IMR-90 (cell line): ENCODE data around the gene IQCE. TPM values are rescaled to one million over a fixed set of nuclear protein-coding genes. Genes with fewer than 3 reads are reported as not detected.

Experiments
- ATAC-seq: fragments of 200-7000 bp; cut with Tn5 transposase; 2 replicates; pipeline ENCODE4 v1.9.1; 2020; ENCODE audit warnings: low read depth, mild to moderate bottlenecking, moderate library complexity
- BruUV-seq: library from RNA; stranded (reverse); fragments of 400-500 nt; replicated peaks from 2 replicates; lab custom pipeline; 2021; lab: Mats Ljungman, UMichigan
- CTCF ChIA-PET: fragments of 300-600 bp; formaldehyde crosslinking; extraction: SDS; loops from one replicate; lab custom pipeline; 2021; ENCODE audit warnings: antibody characterized with exemption; lab: Yijun Ruan, JAX
- POLR2A ChIA-PET: fragments of 300-600 bp; sonication (Branson Sonifier 250); formaldehyde crosslinking; loops from one replicate; lab custom pipeline; 2022; ENCODE audit warnings: antibody characterized with exemption; ENCODE audit not compliant: unreplicated experiment; lab: Charles Lee
- DNase-seq: peaks from one replicate; pipeline ENCODE4 v3.0.0; 2013
- H2AFZ ChIP-seq: replicated peaks from 2 replicates; pipeline ENCODE3; 2013; ENCODE audit warnings: low read length, mild to moderate bottlenecking; ENCODE audit not compliant: poor library complexity
- H2AK5ac ChIP-seq: 2 replicates; pipeline ENCODE4 v1.6.1; 2013; ENCODE audit warnings: low read depth, low read length, inconsistent platforms
- H2AK9ac ChIP-seq: replicated peaks from 2 replicates; pipeline ENCODE3; 2013; ENCODE audit warnings: mild to moderate bottlenecking, low read depth, low read length, moderate library complexity; ENCODE audit not compliant: poor library complexity
- H2BK120ac ChIP-seq: 2 replicates; pipeline ENCODE4 v1.6.1; 2013; ENCODE audit warnings: low read depth, low read length, inconsistent platforms
- H2BK15ac ChIP-seq: 3 replicates; pipeline ENCODE4 v1.6.1; 2013; ENCODE audit warnings: low read depth, low read length, inconsistent platforms
- H2BK20ac ChIP-seq: 2 replicates; pipeline ENCODE4 v1.6.1; 2013; ENCODE audit warnings: low read depth, mild to moderate bottlenecking, inconsistent platforms, low read length, moderate library complexity
- H2BK5ac ChIP-seq: 2 replicates; pipeline ENCODE4 v1.6.1; 2013; ENCODE audit warnings: mild to moderate bottlenecking, low read depth, low read length, inconsistent platforms; ENCODE audit not compliant: poor library complexity, severe bottlenecking
- H3K14ac ChIP-seq: replicated peaks from 2 replicates; pipeline ENCODE4 v1.6.1; 2013; ENCODE audit warnings: low read depth, low read length, inconsistent platforms
- H3K18ac ChIP-seq: 2 replicates; pipeline ENCODE4 v1.6.1; 2013; ENCODE audit warnings: low read depth, low read length, control low read depth
- H3K23ac ChIP-seq: 2 replicates; pipeline ENCODE4 v1.6.1; 2013; ENCODE audit warnings: low read depth, low read length, inconsistent platforms
- H3K27ac ChIP-seq: 2 replicates; pipeline ENCODE4 v1.5.1; 2013; ENCODE audit warnings: mild to moderate bottlenecking, control low read depth, low read length; ENCODE audit not compliant: insufficient read depth
- H3K27me3 ChIP-seq: 2 replicates; pipeline ENCODE4 v1.6.1; 2013; ENCODE audit warnings: low read length; ENCODE audit not compliant: control insufficient read depth, insufficient read depth
- H3K36me3 ChIP-seq: 2 replicates; pipeline ENCODE4 v1.6.1; 2013; ENCODE audit warnings: low read length, mixed read lengths; ENCODE audit not compliant: control insufficient read depth, insufficient read depth
- H3K4ac ChIP-seq: 2 replicates; pipeline ENCODE4 v1.6.1; 2013; ENCODE audit warnings: low read depth, low read length, inconsistent platforms
- H3K4me1 ChIP-seq: 2 replicates; pipeline ENCODE4 v1.6.1; 2013; ENCODE audit warnings: low read length, mixed read lengths; ENCODE audit not compliant: control insufficient read depth, insufficient read depth
- H3K4me2 ChIP-seq: 2 replicates; pipeline ENCODE4 v1.6.1; 2013; ENCODE audit warnings: low read depth, mild to moderate bottlenecking, control low read depth, low read length, moderate library complexity
- H3K4me3 ChIP-seq: 2 replicates; pipeline ENCODE4 v1.5.1; 2013; ENCODE audit warnings: low read depth, mild to moderate bottlenecking, control low read depth, low read length, moderate library complexity; ENCODE audit not compliant: insufficient read depth
- H3K56ac ChIP-seq: 2 replicates; pipeline ENCODE4 v1.6.1; 2013; ENCODE audit warnings: low read length, inconsistent platforms; ENCODE audit not compliant: insufficient read depth; ENCODE audit errors: extremely low read depth
- H3K79me1 ChIP-seq, 2 experiments: 2 replicates each; pipeline ENCODE4 v1.6.1; 2013; ENCODE audit warnings: low read length in 2 of 2, inconsistent platforms in 1 of 2, low read depth in 1 of 2
- H3K9ac ChIP-seq: 2 replicates; pipeline ENCODE4 v1.6.1; 2013; ENCODE audit warnings: low read depth, low read length, control low read depth
- H3K9me1 ChIP-seq: 2 replicates; pipeline ENCODE4 v1.6.1; 2013; ENCODE audit warnings: low read length, inconsistent platforms; ENCODE audit not compliant: insufficient read depth
- H3K9me3 ChIP-seq: 2 replicates; pipeline ENCODE4 v1.6.1; 2013; ENCODE audit warnings: low read length; ENCODE audit not compliant: control insufficient read depth, insufficient read depth
- H4K20me1 ChIP-seq: 2 replicates; pipeline ENCODE4 v1.6.1; 2013; ENCODE audit warnings: low read length, inconsistent platforms; ENCODE audit not compliant: insufficient read depth
- H4K5ac ChIP-seq: 2 replicates; pipeline ENCODE4 v1.6.1; 2013; ENCODE audit warnings: mild to moderate bottlenecking, low read depth, low read length, control low read depth
- H4K8ac ChIP-seq, 2 experiments: 2 replicates each; pipeline ENCODE4 v1.6.1; 2013; ENCODE audit warnings: low read depth in 2 of 2, low read length in 2 of 2, control low read depth in 1 of 2, inconsistent platforms in 1 of 2
- H4K91ac ChIP-seq: 2 replicates; pipeline ENCODE4 v1.6.1; 2013; ENCODE audit warnings: low read depth, low read length, inconsistent platforms; ENCODE audit not compliant: insufficient read depth
- CTCF ChIP-seq: conservative IDR thresholded peaks from 2 replicates; pipeline ENCODE4 v1.5.1; 2012; ENCODE audit warnings: mild to moderate bottlenecking, low read depth, low read length, improper control_type of control experiment
- ELK1 ChIP-seq: fragments of 150-350 bp; IDR thresholded peaks from 2 replicates; pipeline ENCODE4 v1.6.1; 2016; ENCODE audit warnings: low read depth, mild to moderate bottlenecking, low read length, moderate library complexity, borderline replicate concordance
- MXI1 ChIP-seq: IDR thresholded peaks from 2 replicates; pipeline ENCODE4 v1.6.1; 2012; ENCODE audit warnings: low read depth, mild to moderate bottlenecking, low read length, moderate library complexity, borderline replicate concordance
- NFE2L2 ChIP-seq: fragments of 150-350 bp; IDR thresholded peaks from 2 replicates; pipeline ENCODE4 v1.6.1; 2016; ENCODE audit warnings: low read depth, mild to moderate bottlenecking, low read length
- SMC3 ChIP-seq: fragments of 150-350 bp; IDR thresholded peaks from 2 replicates; pipeline ENCODE4 v1.6.1; 2016; ENCODE audit warnings: low read depth, mild to moderate bottlenecking, antibody characterized with exemption, low read length, moderate library complexity
- WGBS, 2 experiments: methylation state at CpG; one replicate each; pipeline versions ENCODE4 v1.1.5 to v1.1.7; 2013; ENCODE audit warnings: missing lambda C conversion rate in 2 of 2; ENCODE audit not compliant: insufficient read length in 1 of 2; ENCODE audit errors: extremely low coverage in 2 of 2; 5-methylcytosine and 5-hydroxymethylcytosine counted together
- dilution Hi-C: fragments of 300-500 bp; cut with HindIII; formaldehyde crosslinking; loops from one replicate; pipeline ENCODE4 v1.14.3; 2018; ENCODE audit warnings: low sequenced_read_pairs; ENCODE audit not compliant: unreplicated experiment
- in situ Hi-C: fragments of 300-500 bp; cut with MboI; formaldehyde crosslinking; loops from 3 replicates; pipeline ENCODE4 v1.14.3; 2019; ENCODE audit warnings: low sequenced_read_pairs, inconsistent platforms, mixed read lengths
- intact Hi-C: fragments of 100-400 bp; cut with micrococcal nuclease; formaldehyde crosslinking; loops from 2 replicates; pipeline ENCODE4 v1.10.0; 2022
- polyA plus RNA-seq, 3 experiments: library from polyadenylated mRNA; depleted of rRNA; stranded (reverse); fragments of >200 nt; gene quantifications; 2 replicates each; pipeline ENCODE4 v1.2.3, GENCODE V29; 2012; ENCODE audit warnings: low replicate concordance in 1 of 3
- total RNA-seq: library from RNA; depleted of rRNA; stranded (reverse); fragments of >200 nt; gene quantifications from 2 replicates; pipeline ENCODE4 v1.2.3, GENCODE V29; 2012

The IQCE gene
- total and polyA plus RNA-seq, 2 of the 4 experiments (the other 2 are of a cell fraction), result 5.0 to 6.3 TPM

GRCh38 chr7:2545746-2546425 lies 12.9 kb upstream of the IQCE start:
- Histone ChIP-seq H3K79me1 (peaks cover 0 to 5% of the 10 kb centered on the region in 2 experiments; a peak in 2 of 4 replicates), H2AK9ac (no peak overlapping the region), H4K91ac (no peak overlapping the region), H4K8ac (no peak overlapping the region), H3K56ac (no peak overlapping the region), H3K14ac (no peak overlapping the region), H3K23ac (no peak overlapping the region), H3K9me1 (no peaks in the 10 kb centered on the region; the same call in 1 of the 2 replicates), H3K9ac (no peak overlapping the region), H2AFZ (no peak overlapping the region), H2AK5ac (no peak overlapping the region), H3K4me3 (no peak overlapping the region), H3K27me3 (no peaks in the 10 kb centered on the region), H2BK20ac (no peak overlapping the region), H3K27ac (no peak overlapping the region), H2BK120ac (no peak overlapping the region), H4K5ac (no peak overlapping the region), H3K4me1 (no peaks in the 10 kb centered on the region), H2BK5ac (no peak overlapping the region), H3K18ac (no peak overlapping the region), H3K4ac (no peak overlapping the region), H4K20me1 (no peaks in the 10 kb centered on the region; the same call in none of the 2 replicates), H2BK15ac (no peak overlapping the region), H3K36me3 (peaks cover 49% of the 10 kb centered on the region), H3K9me3 (no peaks in the 10 kb centered on the region), H3K4me2 (no peak overlapping the region)
- DNase-seq (no peak), ATAC-seq (no peak)
- no peak for TF ChIP-seq SMC3
- TF ChIP-seq CTCF, result no peak
- no peak for TF ChIP-seq NFE2L2
- TF ChIP-seq MXI1, result no peak
- TF ChIP-seq ELK1, result no peak
- intact Hi-C loops (no loop called here), in situ Hi-C loops (no loop called here), dilution Hi-C loops (no loop called here)
- ChIA-PET POLR2A (no interaction called here), CTCF (no interaction called here)
- WGBS, 2 experiments, result 95% methylated on average over 14 of the region's 20 CpGs; no CpG with 5 or more reads in 1 of the 2 experiments
- no TSS peak for BruUV-seq
